Measurements from ENCODE around the gene KHDC3L. TPM values are rescaled to one million over a fixed set of nuclear protein-coding genes. Genes with fewer than 3 reads are reported as not detected.
"Not testable (repeated sequence)": the region's sequence is repeated elsewhere in the genome, so short reads cannot be mapped to it uniquely, and the experiment has no call there.

The KHDC3L gene
- total RNA-seq, 1 experiment from 2014 or later = 0.22 TPM

DNA sequence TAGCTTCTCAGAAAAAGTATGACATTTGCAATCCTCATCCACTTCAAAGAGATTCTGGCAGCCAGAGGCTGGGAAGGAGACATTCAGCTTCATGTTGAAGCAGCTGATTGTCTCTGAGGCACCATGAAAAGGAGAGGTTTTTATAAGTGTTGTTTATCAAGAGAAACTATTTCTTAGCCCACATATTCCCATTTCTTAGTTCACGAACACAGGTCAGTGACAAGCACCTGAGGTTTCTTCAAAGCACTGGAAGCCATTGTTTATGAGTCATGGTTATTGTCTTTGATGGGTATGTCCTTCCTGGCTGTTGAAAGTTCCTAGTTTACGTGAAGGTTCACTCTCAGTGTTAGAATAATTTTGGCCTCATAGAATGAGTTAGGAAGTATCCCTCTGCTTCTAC is 29.2 kb downstream of the KHDC3L start:
- H2AFZ ChIP-seq (ENCODE audit: low read length) = no peak overlapping the region

DNA sequence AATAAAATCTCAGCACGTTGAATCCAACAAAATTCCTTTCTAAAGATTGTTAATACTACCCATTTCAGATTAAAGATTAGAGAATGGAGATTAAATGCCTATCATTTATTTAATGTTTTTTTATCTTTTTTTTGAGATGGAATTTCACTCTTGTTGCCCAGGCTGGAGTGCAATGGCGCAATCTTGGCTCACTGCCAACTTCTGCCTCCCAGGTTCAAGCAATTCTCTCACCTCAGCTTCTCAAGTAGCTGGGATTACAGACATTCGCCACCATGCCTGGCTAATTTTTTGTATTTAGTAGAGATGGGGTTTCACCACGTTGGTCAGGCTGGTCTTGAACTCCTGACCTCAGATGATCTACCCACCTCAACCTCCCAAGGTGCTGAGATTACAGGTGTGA is 29.7 kb downstream of the KHDC3L start:
- H3K4me1 ChIP-seq (ENCODE audit: insufficient read depth, low read length); H2BK12ac ChIP-seq (ENCODE audit: insufficient read length, low read depth, low read length); DNase-seq; H3K9ac ChIP-seq (ENCODE audit: extremely low read depth, insufficient read length, low read length); H3K4me2 ChIP-seq (ENCODE audit: insufficient read depth, insufficient read length, low read length); H2AK5ac ChIP-seq (ENCODE audit: insufficient read length, low read length); H3K27ac Mint-ChIP-seq; H2AFZ ChIP-seq (ENCODE audit: low read length); H3K79me1 ChIP-seq (ENCODE audit: insufficient read depth, low read depth, low read length, poor library complexity, severe bottlenecking); H3K14ac ChIP-seq (ENCODE audit: insufficient read depth, low read length); H3K4ac ChIP-seq (ENCODE audit: low read depth, low read length); H4K20me1 ChIP-seq (ENCODE audit: control insufficient read depth, insufficient read depth, insufficient read length); H3K9me3 Mint-ChIP-seq; H3K27ac ChIP-seq (ENCODE audit: insufficient read length, low read depth, low read length); H2BK15ac ChIP-seq (ENCODE audit: low read depth, low read length); H2BK20ac ChIP-seq (ENCODE audit: low read depth, low read length, poor library complexity, severe bottlenecking); H4K91ac ChIP-seq (ENCODE audit: insufficient read length, low read depth, low read length); H3K27me3 ChIP-seq (ENCODE audit: insufficient read depth, low read length); H3K56ac ChIP-seq (ENCODE audit: insufficient read length, low read depth, low read length); H3K23me2 ChIP-seq (ENCODE audit: insufficient read length, low read depth, low read length, poor library complexity, severe bottlenecking); H3K23ac ChIP-seq (ENCODE audit: insufficient read length, low read depth, low read length); H2BK5ac ChIP-seq (ENCODE audit: insufficient read length, low read length); H3K9me3 ChIP-seq (ENCODE audit: control insufficient read depth, low read depth, low read length); H4K8ac ChIP-seq (replicated peaks; ENCODE audit: insufficient read length, low read depth, low read length); H3K18ac ChIP-seq (ENCODE audit: insufficient read length, low read depth, low read length); H3K79me2 ChIP-seq (ENCODE audit: insufficient read depth, low read length); H2BK120ac ChIP-seq (ENCODE audit: low read depth, low read length, poor library complexity, severe bottlenecking); H3T11ph ChIP-seq (ENCODE audit: low read length); H3K27me3 Mint-ChIP-seq (ENCODE audit: low read depth); H4K5ac ChIP-seq (ENCODE audit: insufficient read length, low read depth, low read length); H3K4me3 Mint-ChIP-seq; H3K36me3 Mint-ChIP-seq (ENCODE audit: insufficient read depth in 1 of 3, low read depth in 3 of 3): not testable (repeated sequence)
- WGBS (ENCODE audit: extremely low coverage, insufficient read length, low lambda C conversion rate) = no CpG with 5 or more reads among the region's 4 CpGs
- H3K4me1 Mint-ChIP-seq = peaks cover 14 to 16% of the 10 kb centered on the region in 2 experiments

More for the DNA sequence above, 29.2 kb downstream of the KHDC3L start:
- Mint-ChIP-seq H3K36me3 (ENCODE audit: insufficient read depth in 1 of 3, low read depth in 3 of 3) (no peaks in the 10 kb centered on the region), H3K4me1 (peaks cover 14 to 16% of the 10 kb centered on the region in 2 experiments), H3K9me3 (peaks cover 3% of the 10 kb centered on the region in 2 experiments; a peak in 4 of 5 replicates), H3K27ac (no peak overlapping the region), H3K27me3 (ENCODE audit: low read depth) (peaks cover 3% of the 10 kb centered on the region), H3K4me3 (no peak overlapping the region)
- H3K56ac ChIP-seq (ENCODE audit: insufficient read length, low read depth, low read length) = no peak overlapping the region
- DNase-seq = no peak
- H3K23me2 ChIP-seq (ENCODE audit: insufficient read length, low read depth, low read length, poor library complexity, severe bottlenecking) = peaks cover 7% of the 10 kb centered on the region
- H2BK20ac ChIP-seq (ENCODE audit: low read depth, low read length, poor library complexity, severe bottlenecking) = no peak overlapping the region
- no CpG with 5 or more reads among the region's 2 CpGs for WGBS (ENCODE audit: extremely low coverage, insufficient read length, low lambda C conversion rate)
- H3K14ac ChIP-seq (ENCODE audit: insufficient read depth, low read length) = no peak overlapping the region
- no peak overlapping the region for H3K9ac ChIP-seq (ENCODE audit: extremely low read depth, insufficient read length, low read length)
- H3K4me1 ChIP-seq (ENCODE audit: insufficient read depth, low read length) = no peaks in the 10 kb centered on the region
- H3K9me3 ChIP-seq (ENCODE audit: control insufficient read depth, low read depth, low read length) = no peaks in the 10 kb centered on the region
- no peak overlapping the region for H3K4me2 ChIP-seq (ENCODE audit: insufficient read depth, insufficient read length, low read length)
- H3K27ac ChIP-seq (ENCODE audit: insufficient read length, low read depth, low read length) = no peak overlapping the region
- H4K91ac ChIP-seq (ENCODE audit: insufficient read length, low read depth, low read length) = no peak overlapping the region
- no peak overlapping the region for H3K23ac ChIP-seq (ENCODE audit: insufficient read length, low read depth, low read length)
- no peak overlapping the region for H2BK12ac ChIP-seq (ENCODE audit: insufficient read length, low read depth, low read length)
- no peak overlapping the region for H3K4ac ChIP-seq (ENCODE audit: low read depth, low read length)
- no peak overlapping the region for H2BK5ac ChIP-seq (ENCODE audit: insufficient read length, low read length)
- H3K18ac ChIP-seq (ENCODE audit: insufficient read length, low read depth, low read length) = no peak overlapping the region
- TF ChIP-seq, protein P1, sequence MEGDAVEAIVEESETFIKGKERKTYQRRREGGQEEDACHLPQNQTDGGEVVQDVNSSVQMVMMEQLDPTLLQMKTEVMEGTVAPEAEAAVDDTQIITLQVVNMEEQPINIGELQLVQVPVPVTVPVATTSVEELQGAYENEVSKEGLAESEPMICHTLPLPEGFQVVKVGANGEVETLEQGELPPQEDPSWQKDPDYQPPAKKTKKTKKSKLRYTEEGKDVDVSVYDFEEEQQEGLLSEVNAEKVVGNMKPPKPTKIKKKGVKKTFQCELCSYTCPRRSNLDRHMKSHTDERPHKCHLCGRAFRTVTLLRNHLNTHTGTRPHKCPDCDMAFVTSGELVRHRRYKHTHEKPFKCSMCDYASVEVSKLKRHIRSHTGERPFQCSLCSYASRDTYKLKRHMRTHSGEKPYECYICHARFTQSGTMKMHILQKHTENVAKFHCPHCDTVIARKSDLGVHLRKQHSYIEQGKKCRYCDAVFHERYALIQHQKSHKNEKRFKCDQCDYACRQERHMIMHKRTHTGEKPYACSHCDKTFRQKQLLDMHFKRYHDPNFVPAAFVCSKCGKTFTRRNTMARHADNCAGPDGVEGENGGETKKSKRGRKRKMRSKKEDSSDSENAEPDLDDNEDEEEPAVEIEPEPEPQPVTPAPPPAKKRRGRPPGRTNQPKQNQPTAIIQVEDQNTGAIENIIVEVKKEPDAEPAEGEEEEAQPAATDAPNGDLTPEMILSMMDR (conservative IDR thresholded peaks at IDR 0.05) = no peak
- H2BK15ac ChIP-seq (ENCODE audit: low read depth, low read length) = no peak overlapping the region
- no peak overlapping the region for H4K8ac ChIP-seq (replicated peaks; ENCODE audit: insufficient read length, low read depth, low read length)
- H2AK5ac ChIP-seq (ENCODE audit: insufficient read length, low read length) = no peak overlapping the region
- H2BK120ac ChIP-seq (ENCODE audit: low read depth, low read length, poor library complexity, severe bottlenecking) = no peak overlapping the region
- no peak overlapping the region for H4K5ac ChIP-seq (ENCODE audit: insufficient read length, low read depth, low read length)
- no peaks in the 10 kb centered on the region for H3K79me1 ChIP-seq (ENCODE audit: insufficient read depth, low read depth, low read length, poor library complexity, severe bottlenecking)
- no peaks in the 10 kb centered on the region for H3K27me3 ChIP-seq (ENCODE audit: insufficient read depth, low read length)
- H3T11ph ChIP-seq (ENCODE audit: low read length) = no peak overlapping the region
- H3K79me2 ChIP-seq (ENCODE audit: insufficient read depth, low read length) = no peaks in the 10 kb centered on the region
- H4K20me1 ChIP-seq (ENCODE audit: control insufficient read depth, insufficient read depth, insufficient read length) = no peaks in the 10 kb centered on the region
